ENCODE results near the gene DOCK4.

The DOCK4 gene

DNA sequence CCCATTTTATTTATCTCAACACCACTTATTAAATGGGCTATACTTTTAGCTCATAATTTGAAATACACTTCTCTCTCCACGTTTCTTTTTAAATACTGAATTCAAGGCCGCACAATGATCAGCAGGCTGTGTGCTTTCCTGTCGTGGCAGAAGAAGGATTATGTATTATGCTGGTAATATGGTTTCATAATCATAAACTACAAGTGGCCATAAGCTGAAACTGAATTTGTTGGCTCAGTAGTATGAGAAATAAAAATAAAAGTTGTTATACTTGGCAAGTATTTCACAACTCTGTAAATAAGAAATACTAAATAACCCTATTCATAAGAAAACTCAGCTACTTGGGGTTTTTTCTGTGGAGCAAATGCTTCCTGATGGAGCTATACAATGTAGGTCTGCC is 313.6 kb downstream of the DOCK4 start:
- DNase-seq (ENCODE audit: low read depth): no peak

- no peak for DNase-seq (ENCODE audit: low read depth)
Observed at GRCh38 chr7:111887734-111888133, 318.5 kb downstream of the DOCK4 start.

DNA sequence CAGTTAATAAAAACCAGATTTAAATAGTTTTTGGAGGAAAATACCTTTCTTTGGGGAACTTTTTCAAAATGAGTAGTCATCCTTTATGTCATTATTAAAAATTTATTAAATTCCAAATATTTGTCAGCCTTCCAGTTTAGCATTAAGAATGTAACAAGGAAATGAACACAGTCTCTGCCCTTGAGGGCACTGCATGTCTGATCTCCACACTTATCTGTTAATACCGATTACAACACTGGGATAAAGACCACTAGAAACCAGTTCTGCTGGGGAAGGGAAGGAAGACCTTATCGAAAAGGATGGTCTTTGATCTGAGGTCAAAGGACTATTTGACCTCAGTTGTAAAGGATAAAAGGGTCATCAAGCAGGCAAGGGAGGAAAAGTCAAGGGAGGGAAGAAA is 320.0 kb downstream of the DOCK4 start:
- DNase-seq (ENCODE audit: low read depth): no peak

- DNase-seq (ENCODE audit: low read depth): no peak
Observed at GRCh38 chr7:111883241-111883640, 323.0 kb downstream of the DOCK4 start.

- DNase-seq (ENCODE audit: low read depth): no peak
Observed at GRCh38 chr7:111878785-111879184, 327.4 kb downstream of the DOCK4 start.

GRCh38 chr7:111877931-111878330 is 328.3 kb downstream of the DOCK4 start:
- DNase-seq (ENCODE audit: low read depth): no peak

- no peak for DNase-seq (ENCODE audit: low read depth)
Observed at GRCh38 chr7:111873963-111874690, 332.1 kb downstream of the DOCK4 start.

DNA sequence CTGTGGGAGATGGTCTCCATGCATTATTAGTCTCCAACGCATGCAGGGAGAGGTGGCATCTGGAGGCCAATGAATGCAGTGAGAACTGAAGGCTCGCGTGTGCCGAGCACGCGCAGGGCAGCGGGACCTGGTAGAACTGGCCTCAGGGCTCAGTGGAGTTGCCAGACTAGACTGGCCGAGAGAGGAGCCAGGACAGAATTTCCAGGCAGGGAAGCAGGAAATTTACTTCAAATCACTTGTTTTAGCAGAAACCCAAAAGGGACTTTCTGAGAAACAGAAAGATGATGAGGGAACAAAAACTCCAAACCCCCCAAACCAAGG is 332.9 kb downstream of the DOCK4 start:
- no peak for DNase-seq (ENCODE audit: low read depth)

- DNase-seq (ENCODE audit: low read depth): no peak
Observed at GRCh38 chr7:111872450-111873325, 333.5 kb downstream of the DOCK4 start.

- no peak for DNase-seq (ENCODE audit: low read depth)
Observed at GRCh38 chr7:111871283-111871682, 334.9 kb downstream of the DOCK4 start.

- DNase-seq (ENCODE audit: low read depth): no peak
Observed at GRCh38 chr7:111869280-111869679, 336.9 kb downstream of the DOCK4 start.

DNA sequence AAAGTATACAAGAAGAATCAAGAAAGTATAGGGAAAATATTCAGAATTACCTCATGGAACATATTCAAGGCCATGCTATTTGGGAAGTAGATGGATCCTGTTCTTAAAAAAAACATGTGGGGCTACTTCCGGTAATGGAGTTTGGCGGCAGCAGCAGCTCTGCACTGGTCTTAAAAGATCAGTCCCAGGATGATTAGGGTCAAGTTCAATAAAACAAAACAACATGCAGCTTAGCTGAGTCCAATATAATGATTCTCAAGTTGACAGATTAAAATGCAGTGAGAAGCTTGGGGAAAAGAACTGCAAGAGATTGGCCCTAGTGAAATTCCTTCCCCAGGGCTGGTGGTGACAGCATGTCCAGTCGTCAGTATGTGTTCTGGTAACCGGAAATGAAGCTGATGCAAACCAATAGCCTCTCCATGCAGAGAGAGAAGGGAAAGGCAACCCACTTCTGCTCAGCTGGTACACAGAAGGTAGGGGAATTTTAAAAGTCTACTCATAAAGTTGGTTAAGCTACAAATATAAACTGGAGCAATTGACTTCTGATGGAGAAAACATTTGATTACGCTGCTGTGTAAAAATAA is 338.8 kb downstream of the DOCK4 start:
- no peak for DNase-seq (ENCODE audit: low read depth)

DNA sequence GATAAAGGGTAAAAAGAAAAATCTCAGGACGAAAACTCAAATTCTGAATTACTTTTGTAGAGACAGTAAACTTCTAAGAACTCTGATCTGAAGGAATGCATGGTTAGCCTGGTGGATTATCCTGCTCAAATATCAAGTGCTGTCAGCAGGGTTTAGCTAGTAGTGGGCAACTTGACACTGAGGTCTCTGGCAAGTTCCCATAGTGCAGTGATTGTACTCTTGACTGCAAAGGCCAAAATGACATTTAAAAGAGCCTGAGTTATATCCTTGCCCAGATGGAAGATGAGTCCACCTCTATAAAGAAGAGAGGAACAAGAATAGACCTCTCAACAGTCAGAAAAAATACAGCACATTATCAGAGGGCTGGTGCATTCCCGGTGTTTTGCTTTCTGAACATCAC is 339.4 kb downstream of the DOCK4 start:
- no peak for DNase-seq (ENCODE audit: low read depth)

DNA sequence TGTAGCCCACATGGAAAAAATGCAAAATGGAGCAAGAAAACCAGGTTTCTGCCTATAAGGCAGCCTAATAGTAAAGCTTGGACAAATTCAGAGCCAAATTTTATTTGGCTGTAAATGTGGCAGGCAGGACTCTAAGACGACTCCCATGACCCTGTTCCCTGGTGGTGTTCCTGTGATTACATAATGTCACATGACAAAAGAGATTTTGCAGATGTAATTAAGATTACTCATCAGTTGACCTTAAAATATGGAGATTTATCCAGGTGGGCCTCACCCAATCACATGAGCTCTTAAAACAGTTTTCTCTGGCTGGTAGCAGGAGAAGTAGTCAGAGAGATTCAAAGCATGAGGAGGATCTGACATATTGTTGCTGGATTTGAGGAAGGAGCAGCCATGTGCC is 340.8 kb downstream of the DOCK4 start:
- no peak for DNase-seq (ENCODE audit: low read depth)

- no peak for DNase-seq (ENCODE audit: low read depth)
Observed at GRCh38 chr7:111864291-111864976, 341.8 kb downstream of the DOCK4 start.

- no peak for DNase-seq (ENCODE audit: low read depth)
Observed at GRCh38 chr7:111863269-111863668, 342.9 kb downstream of the DOCK4 start.

DNA sequence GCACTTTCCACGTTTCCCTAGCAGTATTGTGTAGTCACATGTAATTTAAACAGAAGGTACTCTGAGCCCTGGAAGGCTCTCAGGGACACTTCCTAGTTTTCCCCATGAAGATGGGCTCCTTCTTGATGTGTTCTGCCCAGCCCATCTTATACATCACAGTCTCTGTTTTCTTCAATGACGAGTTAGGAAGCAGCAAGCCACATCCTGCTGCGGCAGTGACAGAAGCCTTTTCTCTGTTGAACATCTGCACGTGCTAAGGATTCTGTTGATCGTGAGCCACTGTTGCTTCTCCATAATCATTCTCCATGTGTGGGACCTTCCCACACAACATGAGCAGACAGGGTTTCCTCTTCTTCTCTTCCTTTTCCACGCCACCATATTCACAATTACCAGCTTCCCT is 346.0 kb downstream of the DOCK4 start:
- no peak for DNase-seq (ENCODE audit: low read depth)

GRCh38 chr7:111858331-111858730 is 347.9 kb downstream of the DOCK4 start:
- DNase-seq (ENCODE audit: low read depth): no peak

GRCh38 chr7:111855842-111856227 is 350.4 kb downstream of the DOCK4 start:
- DNase-seq (ENCODE audit: low read depth): no peak

- peak; percentile 42 for DNase-seq (ENCODE audit: low read depth)
Observed at GRCh38 chr7:111855161-111855841, 350.9 kb downstream of the DOCK4 start.

DNA sequence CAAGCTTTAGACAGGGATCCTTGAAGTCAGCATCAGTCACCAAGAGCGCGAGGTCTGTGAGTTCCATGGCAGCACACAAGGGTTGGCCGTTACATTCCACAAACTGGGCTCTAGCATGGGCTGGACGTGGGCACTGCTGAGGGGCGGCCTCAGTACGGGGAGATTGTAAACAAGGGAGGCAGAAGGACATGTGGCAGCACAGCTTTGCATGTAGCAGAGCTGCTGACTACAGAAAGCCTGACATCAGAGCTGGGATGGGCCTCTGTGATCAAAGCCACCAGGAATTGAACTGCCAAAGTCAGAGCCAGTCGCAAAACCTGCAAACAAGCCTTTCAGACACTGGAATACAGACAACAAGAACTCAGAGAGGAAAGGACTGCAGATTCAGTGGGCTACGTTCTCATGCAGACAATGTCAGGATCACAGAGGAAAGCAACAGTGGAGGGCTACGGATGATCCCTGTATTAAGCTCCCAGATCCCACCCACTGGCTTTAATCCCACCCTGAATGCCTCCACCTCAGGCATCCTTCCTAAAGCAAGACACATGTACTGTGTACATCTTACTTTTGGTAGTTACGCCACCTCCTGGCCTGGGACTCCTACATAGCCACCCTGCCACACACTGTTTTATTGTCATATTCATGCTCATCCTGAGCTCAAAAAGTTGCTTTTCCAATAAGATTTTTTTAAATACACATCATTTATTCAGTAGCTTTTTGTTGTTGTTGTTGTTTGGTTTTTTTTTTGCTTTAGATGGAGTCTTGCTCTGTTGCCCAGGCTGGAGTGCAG is 352.8 kb downstream of the DOCK4 start:
- no peak for DNase-seq (ENCODE audit: low read depth)
